BLaER1 treated with 17β-estradiol and CSF1 and Interleukin-3, amounts not matched to agents 10 nM and 100 nM (cell line): ENCODE measurements around the gene IL37.

Source experiments
- H3K27ac ChIP-seq, 11 experiments: shearing (Covaris generic); formaldehyde crosslinking; 2 replicates each; pipeline ENCODE4 v1.8.1; 2022
- H3K27me3 ChIP-seq, 11 experiments: shearing (Covaris generic); formaldehyde crosslinking; 2 replicates each; pipeline ENCODE4 v1.8.1; 2022
- H3K36me3 ChIP-seq, 11 experiments: shearing (Covaris generic); formaldehyde crosslinking; 2 replicates each; pipeline ENCODE4 v1.8.1; 2022
- H3K4me1 ChIP-seq, 10 experiments: shearing (Covaris generic); formaldehyde crosslinking; 2 replicates each; pipeline ENCODE4 v1.8.1; 2022
- H3K4me2 ChIP-seq, 11 experiments: shearing (Covaris generic); formaldehyde crosslinking; 2 replicates each; pipeline ENCODE4 v1.8.1; 2022
- H3K4me3 ChIP-seq, 10 experiments: shearing (Covaris generic); formaldehyde crosslinking; 2 replicates each; pipeline ENCODE4 v1.8.1; 2022
- H3K9ac ChIP-seq, 11 experiments: shearing (Covaris generic); formaldehyde crosslinking; 2 replicates each; pipeline ENCODE4 v1.8.1; 2022
- H3K9me3 ChIP-seq, 11 experiments: shearing (Covaris generic); formaldehyde crosslinking; replicated peaks in 1 of 11; 2 replicates each; pipeline ENCODE4 v1.8.1; 2022
- H4K20me1 ChIP-seq, 11 experiments: shearing (Covaris generic); formaldehyde crosslinking; 2 replicates each; pipeline ENCODE4 v1.8.1; 2022
- Cebpa-rat ChIP-seq, 11 experiments: shearing (Covaris generic); IDR thresholded peaks; 2 replicates each; pipeline ENCODE4 v1.8.1; 2022

The IL37 gene

DNA sequence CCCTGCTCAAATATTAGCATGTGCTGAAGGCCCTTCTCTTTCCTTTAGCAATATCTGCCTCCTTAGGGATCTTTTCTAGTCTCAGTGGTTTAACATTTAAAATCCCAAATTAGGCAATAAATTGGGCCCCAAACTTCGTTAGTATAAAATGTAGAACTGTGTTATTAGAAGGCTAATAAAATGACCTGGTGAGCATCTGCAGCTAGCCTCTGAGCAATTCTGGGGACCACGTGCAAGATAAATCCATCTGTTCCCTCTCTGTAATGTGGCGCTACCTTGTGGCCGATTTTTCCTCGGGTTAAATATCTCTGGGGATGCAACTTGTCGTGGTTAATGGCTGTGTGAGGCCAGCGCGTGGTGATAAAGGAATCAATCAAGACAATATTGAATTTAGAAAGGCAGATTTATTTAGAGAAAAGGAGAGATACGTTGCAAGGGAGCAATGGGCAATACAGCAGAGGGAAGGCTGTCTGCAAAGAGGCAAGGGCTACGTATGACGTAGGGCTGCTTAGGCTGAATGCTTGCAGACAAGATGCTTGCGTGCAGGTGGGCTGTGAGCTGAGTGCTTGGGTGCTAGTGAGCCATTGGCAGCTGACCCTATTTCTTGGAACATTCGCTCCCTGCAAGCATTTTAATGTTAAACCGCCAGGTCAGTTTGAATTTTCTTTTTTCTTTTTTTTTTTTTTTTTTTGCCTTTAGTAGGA, 48.3 kb downstream of the IL37 start:
- Histone ChIP-seq H3K4me1 (peaks cover 0 to 10% (median 4%) of the 10 kb centered on the region in 10 experiments; a peak in 9 of 20 replicates), H4K20me1 (no peaks in the 10 kb centered on the region), H3K27ac (no peak overlapping the region; a peak in 1 of 22 replicates), H3K4me2 (0 out of 22 replicates have a peak overlapping the region, but pooled peaks of 2 of the 11 experiments have one; percentile 10 to 32), H3K9ac (no peak overlapping the region), H3K36me3 (no peaks in the 10 kb centered on the region), H3K27me3 (no peaks in the 10 kb centered on the region), H3K9me3 (no peaks in the 10 kb centered on the region), H3K4me3 (no peak overlapping the region)
- no peak for TF ChIP-seq Cebpa-rat (IDR thresholded peaks at IDR 0.05)

DNA sequence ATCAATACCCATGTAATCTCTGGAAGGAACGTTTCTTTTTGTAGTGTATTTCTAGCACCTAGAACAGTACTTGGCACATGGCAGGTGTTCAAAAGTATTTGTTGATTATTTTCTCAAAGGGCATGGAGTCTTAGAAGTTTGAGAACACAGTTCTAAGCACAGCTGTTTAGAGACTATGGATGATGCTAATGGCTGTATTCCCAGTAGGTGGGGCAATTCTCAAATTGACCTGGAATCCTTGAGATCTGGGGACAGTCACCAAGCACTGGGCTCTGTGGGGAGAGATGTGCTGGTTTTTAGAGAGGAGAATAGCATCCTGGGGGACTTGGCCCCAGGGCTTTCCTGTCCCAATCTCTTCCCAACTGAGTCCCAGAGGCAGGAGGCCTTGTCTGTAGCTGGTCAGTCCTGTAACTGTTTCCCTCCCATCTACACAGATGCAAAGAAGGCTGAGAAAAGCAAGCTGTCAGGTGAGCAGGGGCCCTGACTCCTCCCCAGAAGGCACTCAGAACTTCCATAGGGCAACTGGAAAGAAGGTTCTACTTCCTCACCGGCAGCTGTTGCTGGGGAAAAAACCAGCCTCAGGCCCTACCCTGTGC, 49.4 kb downstream of the IL37 start:
- H3K4me1 ChIP-seq, result peaks cover 0 to 10% (median 4%) of the 10 kb centered on the region in 10 experiments; a peak in 9 of 20 replicates
- no peaks in the 10 kb centered on the region for H3K9me3 ChIP-seq
- no peaks in the 10 kb centered on the region for H3K27me3 ChIP-seq
- TF ChIP-seq Cebpa-rat (IDR thresholded peaks at IDR 0.05), result no peak
- no peaks in the 10 kb centered on the region for H3K36me3 ChIP-seq
- H3K27ac ChIP-seq, result no peak overlapping the region
- H3K4me2 ChIP-seq, result no peak overlapping the region
- no peaks in the 10 kb centered on the region for H4K20me1 ChIP-seq
- H3K9ac ChIP-seq, result no peak overlapping the region
- H3K4me3 ChIP-seq, result no peak overlapping the region

DNA sequence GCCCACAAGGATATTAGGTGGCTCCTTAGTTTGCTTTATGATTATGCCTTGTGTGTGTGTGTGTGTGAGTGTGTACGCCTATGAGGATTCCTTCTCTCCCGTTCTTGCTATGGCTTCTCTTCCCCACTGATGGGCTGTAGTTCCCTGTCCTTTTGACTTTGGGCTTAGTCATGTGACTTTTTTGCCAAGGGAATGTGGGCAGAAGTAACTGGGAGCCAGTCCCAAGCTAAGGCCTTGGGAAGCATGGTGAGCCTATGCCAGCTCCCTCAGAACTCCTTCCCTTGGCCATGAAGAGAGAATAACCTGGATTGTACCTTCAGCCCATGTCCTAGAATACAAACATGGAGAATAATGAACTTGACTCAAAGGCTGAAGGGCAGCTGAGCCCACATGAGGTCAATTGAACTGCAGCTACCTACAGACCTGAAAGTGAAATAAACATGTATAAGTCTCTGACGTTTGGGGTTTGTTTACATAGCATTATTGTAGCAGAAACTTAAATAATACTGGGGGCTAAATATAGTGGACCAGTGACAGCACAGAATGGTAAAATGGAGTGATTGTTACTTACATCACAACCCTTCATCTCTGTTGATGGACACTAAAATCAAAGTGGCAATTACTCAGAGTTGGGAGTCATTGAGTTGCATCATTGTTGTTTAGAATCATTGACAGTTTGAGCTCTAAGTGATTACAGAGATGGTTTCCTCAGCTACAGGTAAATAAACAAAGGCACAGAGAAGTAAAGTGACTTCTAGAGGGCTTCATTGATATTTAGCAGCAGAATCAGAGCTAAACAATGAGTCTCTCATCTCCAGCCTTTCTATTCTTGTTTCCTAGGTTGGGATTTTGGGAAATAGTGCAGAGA, 51.6 kb downstream of the IL37 start:
- Histone ChIP-seq H3K4me3 (no peak overlapping the region), H3K27me3 (no peaks in the 10 kb centered on the region), H4K20me1 (no peaks in the 10 kb centered on the region), H3K27ac (no peak overlapping the region), H3K4me2 (no peak overlapping the region), H3K9ac (no peak overlapping the region), H3K4me1 (peaks cover 0 to 10% (median 4%) of the 10 kb centered on the region in 10 experiments; a peak in 9 of 20 replicates), H3K9me3 (no peaks in the 10 kb centered on the region), H3K36me3 (no peaks in the 10 kb centered on the region)
- no peak for TF ChIP-seq Cebpa-rat (IDR thresholded peaks at IDR 0.05)

- TF ChIP-seq Cebpa-rat (IDR thresholded peaks at IDR 0.05), result no peak
- H3K9ac ChIP-seq, result no peak overlapping the region
Measured at GRCh38 chr2:112967023-112967422, 56.1 kb downstream of the IL37 start.

More at GRCh38 chr2:112967023-112967422, 56.1 kb downstream of the IL37 start:
- Histone ChIP-seq H3K4me1 (0 out of 20 replicates have a peak, but pooled peaks cover 0 to 4% (median 0%) of the 10 kb centered on the region in 10 experiments), H3K4me2 (no peak overlapping the region), H4K20me1 (no peaks in the 10 kb centered on the region), H3K27ac (no peak overlapping the region), H3K9me3 (no peaks in the 10 kb centered on the region), H3K4me3 (no peak overlapping the region), H3K36me3 (no peaks in the 10 kb centered on the region), H3K27me3 (no peaks in the 10 kb centered on the region)
